Calu3 (cell line): ENCODE results near the gene CACNA1G. TPM values are rescaled to one million over a fixed set of nuclear protein-coding genes. Genes with fewer than 3 reads are reported as not detected.

ENCODE experiments used
- BruUV-seq: library from RNA; stranded (reverse); fragments of 400-500 nt; replicated peaks from 2 replicates; lab custom pipeline; 2021; lab: Mats Ljungman, UMichigan
- CTCF ChIA-PET: fragments of 300-600 bp; sonication (Branson Sonifier 250); formaldehyde crosslinking; loops from one replicate; lab custom pipeline; 2022; ENCODE audit warnings: antibody characterized with exemption; lab: Charles Lee
- DNase-seq: peaks from one replicate; pipeline ENCODE4 v3.0.0; 2022
- H3K27ac Mint-ChIP-seq: one replicate; pipeline ENCODE4 v1.8.0; 2022; ENCODE audit warnings: mixed read lengths; ENCODE audit not compliant: unreplicated experiment
- H3K27me3 Mint-ChIP-seq: one replicate; pipeline ENCODE4 v1.8.0; 2022; ENCODE audit warnings: mixed read lengths; ENCODE audit not compliant: unreplicated experiment
- H3K36me3 Mint-ChIP-seq: one replicate; pipeline ENCODE4 v1.8.0; 2022; ENCODE audit warnings: mild to moderate bottlenecking, moderate library complexity, mixed read lengths; ENCODE audit not compliant: insufficient read depth, unreplicated experiment
- H3K4me1 Mint-ChIP-seq: one replicate; pipeline ENCODE4 v1.8.0; 2022; ENCODE audit warnings: mild to moderate bottlenecking, low read depth, mixed read lengths; ENCODE audit not compliant: unreplicated experiment
- H3K4me3 Mint-ChIP-seq: one replicate; pipeline ENCODE4 v1.8.0; 2022; ENCODE audit warnings: mild to moderate bottlenecking, low read depth, moderate library complexity, mixed read lengths; ENCODE audit not compliant: unreplicated experiment
- H3K9me3 Mint-ChIP-seq: one replicate; pipeline ENCODE4 v1.8.0; 2022; ENCODE audit warnings: low read depth, mixed read lengths; ENCODE audit not compliant: unreplicated experiment
- CTCF ChIP-seq: fragments of 200-600 bp; IDR thresholded peaks from one replicate; pipeline ENCODE4 v1.8.0; 2022; ENCODE audit warnings: antibody characterized with exemption; ENCODE audit not compliant: unreplicated experiment
- intact Hi-C: fragments of 100-400 bp; cut with micrococcal nuclease; formaldehyde crosslinking; loops from one replicate; pipeline ENCODE4 v1.10.0; 2022; ENCODE audit not compliant: unreplicated experiment
- total RNA-seq: library from RNA; stranded (reverse); gene quantifications from 2 replicates; pipeline ENCODE4 v1.2.3, GENCODE V29; 2022

Gene CACNA1G
- total RNA-seq, 1 experiment from 2014 or later, result not detected

DNA sequence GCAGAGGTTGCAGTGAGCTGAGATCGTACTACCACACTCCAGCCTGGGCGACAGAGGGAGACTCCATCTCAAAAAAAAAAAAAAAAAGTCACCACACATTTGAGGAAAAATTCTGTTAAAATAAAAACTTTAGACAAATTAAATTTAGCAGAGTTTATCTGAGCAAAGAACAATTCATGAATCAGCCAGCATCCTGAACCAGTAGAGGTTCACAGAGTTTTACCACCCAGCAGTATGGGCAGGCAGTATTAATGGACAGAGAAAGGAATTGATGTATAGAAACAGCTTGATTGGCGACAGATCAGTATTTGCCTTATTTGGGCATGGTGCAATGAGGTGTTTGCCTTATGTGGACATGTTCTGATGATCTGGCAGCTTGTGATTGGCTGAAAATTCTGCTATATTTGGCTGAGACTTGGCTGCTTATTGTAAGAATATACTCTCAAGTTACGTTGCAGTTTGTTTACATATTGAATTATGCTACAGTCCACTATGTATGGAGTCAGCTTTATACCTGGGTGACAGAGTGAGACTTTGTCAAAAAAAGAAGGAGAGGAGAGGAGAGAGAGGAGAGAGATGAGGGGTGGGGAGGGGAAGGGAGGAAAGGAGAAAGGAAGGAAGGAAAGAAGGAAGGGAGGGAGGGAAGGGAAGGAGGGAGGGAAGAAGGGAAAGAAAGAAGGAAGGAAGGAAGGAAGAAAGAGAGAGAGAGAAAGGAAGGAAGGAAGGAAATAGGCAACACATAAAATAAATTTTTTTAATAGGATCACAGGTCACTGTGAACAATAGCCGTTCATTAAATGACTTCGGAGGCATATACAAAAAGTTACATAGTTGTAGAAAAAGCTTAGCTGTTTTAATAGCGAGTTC is 88.8 kb downstream of the CACNA1G start:
- Mint-ChIP-seq H3K27ac (no peak overlapping the region), H3K4me1 (peaks cover 17% of the 10 kb centered on the region), H3K4me3 (no peak overlapping the region), H3K27me3 (no peaks in the 10 kb centered on the region), H3K36me3 (peaks cover 4% of the 10 kb centered on the region), H3K9me3 (no peaks in the 10 kb centered on the region)
- CTCF ChIA-PET, result interaction anchor here (0.6 to 0.8 kb wide), 4 partner anchors 43 to 1281 kb away, joined by 3 to 12 read pairs (median 6); no protein-coding TSS in a partner anchor
- DNase-seq, result no peak
- intact Hi-C loops, result no loop called here
- TF ChIP-seq CTCF, result no peak
- no TSS peak for BruUV-seq

GRCh38 chr17:50651661-50652060 is 91.1 kb downstream of the CACNA1G start:
- peaks cover 17% of the 10 kb centered on the region for H3K4me1 Mint-ChIP-seq
- CTCF ChIA-PET, result interaction anchor here (1.0 to 1.7 kb wide), 3 partner anchors 9 to 12 kb away, joined by 3 to 5 read pairs (median 5); no protein-coding TSS in a partner anchor
- intact Hi-C loops, result no loop called here
- peaks cover 4% of the 10 kb centered on the region for H3K36me3 Mint-ChIP-seq
- no peak overlapping the region for H3K27ac Mint-ChIP-seq
- BruUV-seq, result no TSS peak
- H3K9me3 Mint-ChIP-seq, result no peaks in the 10 kb centered on the region
- H3K4me3 Mint-ChIP-seq, result no peak overlapping the region
- H3K27me3 Mint-ChIP-seq, result no peaks in the 10 kb centered on the region
- DNase-seq, result no peak
- no peak for TF ChIP-seq CTCF

GRCh38 chr17:50653738-50654137 is 93.2 kb downstream of the CACNA1G start:
- BruUV-seq, result no TSS peak
- H3K27ac Mint-ChIP-seq, result no peak overlapping the region
- CTCF ChIA-PET, result interaction anchor here (0.7 to 0.8 kb wide), 2 partner anchors 23 to 42 kb away, joined by 4 to 5 read pairs; no protein-coding TSS in a partner anchor
- peaks cover 7% of the 10 kb centered on the region for H3K4me1 Mint-ChIP-seq
- H3K36me3 Mint-ChIP-seq, result no peaks in the 10 kb centered on the region
- H3K4me3 Mint-ChIP-seq, result no peak overlapping the region
- DNase-seq, result no peak
- intact Hi-C loops, result no loop called here
- no peaks in the 10 kb centered on the region for H3K9me3 Mint-ChIP-seq
- TF ChIP-seq CTCF, result no peak
- H3K27me3 Mint-ChIP-seq, result no peaks in the 10 kb centered on the region

DNA sequence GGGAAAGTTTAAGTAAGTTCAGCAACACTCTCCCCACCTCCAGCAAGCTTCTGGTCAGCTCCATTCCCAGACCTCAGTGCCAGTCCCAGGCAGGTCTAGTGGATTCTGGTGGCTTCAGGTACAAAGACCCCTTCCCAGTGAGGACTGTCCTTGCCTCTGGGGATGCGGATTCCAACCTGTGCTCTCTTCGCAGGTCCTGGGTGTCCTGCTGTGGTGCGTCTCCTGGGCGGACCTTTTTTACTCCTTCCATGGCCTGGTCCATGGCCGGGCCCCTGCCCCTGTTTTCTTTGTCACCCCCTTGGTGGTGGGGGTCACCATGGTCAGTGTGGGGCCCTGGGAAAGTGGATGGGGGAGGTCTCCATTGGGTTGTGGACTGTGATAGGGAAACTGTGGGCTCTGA is 96.0 kb downstream of the CACNA1G start:
- no peak for DNase-seq
- no peak overlapping the region for H3K4me3 Mint-ChIP-seq
- peaks cover 14% of the 10 kb centered on the region for H3K4me1 Mint-ChIP-seq
- H3K27me3 Mint-ChIP-seq, result no peaks in the 10 kb centered on the region
- H3K9me3 Mint-ChIP-seq, result no peaks in the 10 kb centered on the region
- intact Hi-C loops, result no loop called here
- TF ChIP-seq CTCF, result no peak
- CTCF ChIA-PET, result no interaction called here
- no peak overlapping the region for H3K27ac Mint-ChIP-seq
- BruUV-seq, result no TSS peak
- peaks cover 9% of the 10 kb centered on the region for H3K36me3 Mint-ChIP-seq
